Mucosa of rectum (tissue), 2 donors: ENCODE results near the gene TMEM237.
A peak's percentile ranks its signal among the peaks of the same experiment; 100 is the strongest.

Experiments
- H3K27ac ChIP-seq, 2 donors: one replicate each; pipeline ENCODE4 v1.7.0; 2013; ENCODE audit warnings: inconsistent platforms in 2 of 2, low read depth in 2 of 2, low read length in 2 of 2
- H3K27me3 ChIP-seq, 2 donors: one replicate each; pipeline ENCODE4 v1.7.0; 2013; ENCODE audit warnings: low read length in 2 of 2; ENCODE audit not compliant: control insufficient read depth in 2 of 2, insufficient read depth in 2 of 2
- H3K36me3 ChIP-seq, 2 donors: one replicate each; pipeline ENCODE4 v1.7.0; 2013; ENCODE audit warnings: low read length in 2 of 2; ENCODE audit not compliant: control insufficient read depth in 2 of 2, insufficient read depth in 2 of 2
- H3K4me1 ChIP-seq, 2 donors: one replicate each; pipeline ENCODE4 v1.7.0; 2013; ENCODE audit warnings: low read length in 2 of 2, mild to moderate bottlenecking in 1 of 2; ENCODE audit not compliant: control insufficient read depth in 2 of 2, insufficient read depth in 2 of 2
- H3K4me3 ChIP-seq, 2 donors: one replicate each; pipeline ENCODE4 v1.7.0; 2013; ENCODE audit warnings: low read length in 2 of 2
- H3K9ac ChIP-seq, 2 donors: one replicate each; pipeline ENCODE4 v1.7.0; 2013; ENCODE audit warnings: low read length in 2 of 2, low read depth in 1 of 2, mild to moderate bottlenecking in 1 of 2
- H3K9me3 ChIP-seq, 2 donors: one replicate each; pipeline ENCODE4 v1.7.0; 2013; ENCODE audit warnings: low read length in 2 of 2; ENCODE audit not compliant: control insufficient read depth in 2 of 2
- donor health status: healthy.
- donor health status: Normal muscosa, but diverticular disease.

The TMEM237 gene

GRCh38 chr2:201644001-201644400 is 698 bp upstream of the TMEM237 start:
- no peak overlapping the region for H3K27ac ChIP-seq
- H3K4me3 ChIP-seq, result peak overlapping the region in 1 of 2 donors; percentile 98
- peaks cover 5 to 6% of the 10 kb centered on the region in 2 donors for H3K4me1 ChIP-seq
- H3K36me3 ChIP-seq, result no peaks in the 10 kb centered on the region
- no peak overlapping the region for H3K9ac ChIP-seq
- no peaks in the 10 kb centered on the region for H3K9me3 ChIP-seq
- no peaks in the 10 kb centered on the region for H3K27me3 ChIP-seq

DNA sequence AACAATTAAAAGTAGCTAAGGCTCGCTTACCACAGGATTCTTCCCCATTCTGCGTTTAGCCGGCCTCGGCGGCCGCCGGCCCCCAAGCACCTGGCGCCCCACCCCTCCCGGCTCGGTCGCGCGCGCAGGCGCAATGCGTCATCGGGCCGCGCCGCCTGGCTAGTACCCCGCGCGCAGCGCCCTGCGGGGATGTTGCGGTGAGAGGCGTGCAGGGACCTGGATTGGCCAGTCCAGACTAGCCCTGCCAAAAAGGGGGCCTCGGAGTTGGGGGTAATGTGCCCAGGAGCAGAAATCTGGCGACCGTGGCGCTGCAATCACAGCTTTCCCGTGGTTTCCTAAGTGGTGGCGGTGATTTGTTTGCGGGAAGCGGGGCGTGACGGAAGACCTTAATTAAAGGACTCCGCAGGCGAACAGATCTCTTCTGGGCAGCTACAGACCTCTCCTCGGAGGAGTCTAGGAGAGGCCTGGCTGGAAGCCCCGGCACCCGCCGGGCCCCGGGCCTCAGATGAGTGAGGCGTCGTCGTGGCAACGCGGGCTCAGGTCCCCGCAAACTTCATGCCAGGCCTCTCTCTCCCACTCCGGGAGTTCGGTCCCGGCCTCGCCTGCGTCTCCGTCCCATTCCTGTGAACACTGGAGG is 606 bp downstream of the TMEM237 start:
- Histone ChIP-seq H3K4me1 (peaks cover 5 to 6% of the 10 kb centered on the region in 2 donors), H3K9ac (peak overlapping the region; percentile 95 to 98), H3K4me3 (peak overlapping the region; percentile 98 to 99), H3K36me3 (no peaks in the 10 kb centered on the region), H3K27ac (peak overlapping the region; percentile 73 to 81), H3K9me3 (no peaks in the 10 kb centered on the region), H3K27me3 (no peaks in the 10 kb centered on the region)

DNA sequence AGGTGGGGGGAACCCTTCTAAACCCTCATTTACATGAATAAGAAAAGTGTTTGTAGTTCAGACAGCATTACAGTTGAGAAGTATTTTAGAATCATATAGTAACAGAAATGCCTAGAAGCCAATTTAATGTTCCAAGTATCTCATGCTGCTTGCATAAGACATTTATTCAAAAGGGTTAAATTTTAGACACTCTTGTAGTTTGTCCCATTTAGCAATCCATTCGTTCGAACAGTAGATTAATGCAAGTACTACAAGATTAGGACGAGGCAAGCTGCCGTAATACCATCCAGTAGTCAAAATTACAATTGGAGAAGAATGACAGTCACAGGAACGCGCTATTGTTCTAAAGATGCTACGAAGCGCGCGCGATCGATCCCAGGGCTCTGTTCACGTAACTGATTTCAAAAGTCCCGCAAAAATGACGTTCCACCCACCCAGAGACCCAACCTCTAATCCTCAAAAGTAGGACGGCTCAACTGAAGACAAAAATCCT is 1.2 kb downstream of the TMEM237 start:
- Histone ChIP-seq H3K9me3 (no peaks in the 10 kb centered on the region), H3K27me3 (no peaks in the 10 kb centered on the region), H3K4me1 (peaks cover 5 to 6% of the 10 kb centered on the region in 2 donors), H3K4me3 (peak overlapping the region; percentile 98 to 99), H3K27ac (peak overlapping the region; percentile 73 to 81), H3K36me3 (no peaks in the 10 kb centered on the region), H3K9ac (peak overlapping the region; percentile 95 to 98)

DNA sequence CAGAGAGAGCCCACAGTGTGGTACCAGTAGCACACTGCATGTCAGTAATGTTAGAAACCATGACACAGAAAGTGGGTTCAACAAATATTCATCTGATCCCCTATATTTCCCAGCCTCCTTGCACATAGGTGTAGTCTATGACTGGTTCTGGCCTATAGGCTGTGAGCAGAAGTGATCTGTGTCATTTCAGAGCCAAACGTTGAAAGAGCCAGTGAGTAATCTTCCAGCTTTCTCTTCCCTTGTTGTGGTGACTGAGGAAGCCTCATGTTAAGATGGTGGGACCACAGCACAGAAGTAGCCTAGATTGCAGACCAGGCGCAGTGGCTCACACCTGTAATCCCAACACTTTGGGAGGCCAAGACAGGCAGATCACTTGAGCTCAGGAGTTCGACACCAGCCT is 4.1 kb downstream of the TMEM237 start:
- Histone ChIP-seq H3K36me3 (peaks cover 0 to 4% of the 10 kb centered on the region in 2 donors), H3K27me3 (no peaks in the 10 kb centered on the region), H3K9ac (no peak overlapping the region), H3K4me3 (no peak overlapping the region), H3K9me3 (no peaks in the 10 kb centered on the region), H3K4me1 (peaks cover 5 to 6% of the 10 kb centered on the region in 2 donors), H3K27ac (no peak overlapping the region)

GRCh38 chr2:201638326-201638725 is 5.0 kb downstream of the TMEM237 start:
- Histone ChIP-seq H3K4me3 (no peak overlapping the region), H3K9me3 (no peaks in the 10 kb centered on the region), H3K36me3 (peaks cover 0 to 4% of the 10 kb centered on the region in 2 donors), H3K27ac (no peak overlapping the region), H3K27me3 (no peaks in the 10 kb centered on the region), H3K9ac (no peak overlapping the region), H3K4me1 (peaks cover 3 to 5% of the 10 kb centered on the region in 2 donors)

- Histone ChIP-seq H3K27me3 (no peaks in the 10 kb centered on the region), H3K9ac (no peak overlapping the region), H3K9me3 (no peaks in the 10 kb centered on the region), H3K36me3 (peaks cover 0 to 10% of the 10 kb centered on the region in 2 donors), H3K27ac (no peak overlapping the region), H3K4me3 (no peak overlapping the region), H3K4me1 (no peaks in the 10 kb centered on the region)
These were observed 9.5 kb downstream of the TMEM237 start for GRCh38 chr2:201633661-201634249.

GRCh38 chr2:201631041-201631440 is 12.3 kb downstream of the TMEM237 start:
- no peaks in the 10 kb centered on the region for H3K27me3 ChIP-seq
- peaks cover 0 to 10% of the 10 kb centered on the region in 2 donors for H3K36me3 ChIP-seq

DNA sequence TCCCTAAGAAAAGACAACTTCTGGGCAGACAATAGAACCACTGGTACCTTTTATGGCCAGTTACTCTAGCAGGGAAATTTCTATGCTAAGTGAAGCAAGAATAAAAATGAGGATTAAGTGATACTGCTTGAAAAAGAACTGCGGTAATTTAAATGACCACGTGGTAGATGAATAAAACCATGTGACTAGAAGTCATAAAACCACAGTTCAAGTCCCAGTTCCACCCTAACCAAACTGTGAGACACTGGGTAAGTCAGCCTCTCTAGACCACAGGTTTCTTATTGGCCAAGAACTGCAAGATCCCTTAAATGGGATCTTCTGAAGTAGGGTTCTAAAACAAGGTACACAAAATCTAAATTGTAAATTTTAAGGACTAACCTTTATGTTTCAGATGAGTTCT is 12.7 kb downstream of the TMEM237 start:
- no peak overlapping the region for H3K9ac ChIP-seq
- H3K27me3 ChIP-seq, result no peaks in the 10 kb centered on the region
- no peaks in the 10 kb centered on the region for H3K4me1 ChIP-seq
- peaks cover 0 to 10% of the 10 kb centered on the region in 2 donors for H3K36me3 ChIP-seq
- H3K4me3 ChIP-seq, result no peak overlapping the region
- H3K27ac ChIP-seq, result no peak overlapping the region
- H3K9me3 ChIP-seq, result no peaks in the 10 kb centered on the region

More at GRCh38 chr2:201631041-201631440, 12.3 kb downstream of the TMEM237 start:
- Histone ChIP-seq H3K4me3 (no peak overlapping the region), H3K27ac (no peak overlapping the region), H3K4me1 (no peaks in the 10 kb centered on the region), H3K9me3 (no peaks in the 10 kb centered on the region), H3K9ac (no peak overlapping the region)

DNA sequence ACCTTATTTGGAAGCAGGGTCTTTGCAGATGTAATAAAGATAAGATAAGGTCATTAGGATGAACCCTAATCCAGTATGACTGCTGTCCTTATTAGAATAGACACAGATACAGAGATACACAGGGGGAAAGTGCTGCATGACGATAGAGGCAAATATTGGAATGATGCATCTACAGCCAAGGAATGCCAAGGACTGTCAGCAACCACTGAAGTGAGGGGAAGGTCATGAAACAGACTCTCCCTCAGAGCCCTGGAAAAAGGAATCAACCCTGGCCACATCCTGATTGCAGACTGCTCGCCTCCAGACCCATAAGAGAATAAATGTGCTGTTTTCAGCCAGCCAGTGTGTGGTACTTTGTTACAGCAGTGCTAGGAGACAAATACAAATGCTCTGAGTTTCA is 14.8 kb downstream of the TMEM237 start:
- no peaks in the 10 kb centered on the region for H3K9me3 ChIP-seq
- no peak overlapping the region for H3K27ac ChIP-seq
- no peaks in the 10 kb centered on the region for H3K27me3 ChIP-seq
- H3K4me1 ChIP-seq, result no peaks in the 10 kb centered on the region
- peaks cover 0 to 6% of the 10 kb centered on the region in 2 donors for H3K36me3 ChIP-seq
- no peak overlapping the region for H3K9ac ChIP-seq
- no peak overlapping the region for H3K4me3 ChIP-seq

DNA sequence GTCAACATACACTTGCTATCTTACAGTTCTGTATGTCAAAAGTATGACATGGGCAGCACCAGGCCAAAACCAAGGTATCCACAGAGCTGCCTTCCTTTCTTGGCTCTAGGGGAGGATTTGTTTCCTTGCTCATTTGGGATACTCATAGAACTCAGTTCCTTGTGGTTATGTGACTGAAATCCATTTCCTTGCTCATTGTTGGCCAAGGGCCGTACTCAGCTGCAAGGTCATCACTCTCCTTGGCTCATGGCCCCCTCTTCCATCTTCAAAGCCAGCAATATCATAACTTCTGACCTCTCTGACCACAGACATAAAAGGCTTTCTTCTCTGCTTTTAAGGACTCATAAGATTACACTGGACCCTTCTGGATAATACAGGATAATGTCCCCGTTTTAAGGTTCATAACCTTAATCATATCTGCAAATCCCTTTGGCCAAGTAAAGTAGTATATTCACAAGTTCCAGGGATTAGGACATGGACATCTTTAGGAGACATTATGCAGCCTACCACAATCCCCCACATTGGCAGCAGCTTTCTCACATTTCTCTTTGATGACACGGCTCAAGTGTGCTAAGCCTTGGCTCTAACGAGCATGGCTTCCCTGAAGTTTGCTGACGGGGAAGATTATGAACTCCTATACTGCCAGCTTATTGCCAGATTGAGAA is 20.9 kb downstream of the TMEM237 start:
- Histone ChIP-seq H3K27me3 (no peaks in the 10 kb centered on the region), H3K4me3 (no peak overlapping the region), H3K36me3 (no peaks in the 10 kb centered on the region), H3K9ac (no peak overlapping the region), H3K27ac (no peak overlapping the region), H3K4me1 (no peaks in the 10 kb centered on the region), H3K9me3 (no peaks in the 10 kb centered on the region)
